IMR-90 (cell line): ENCODE data around the gene SSC4D. TPM values are rescaled to one million over a fixed set of nuclear protein-coding genes. Genes with fewer than 3 reads are reported as not detected.

Experiments used
- ATAC-seq: fragments of 200-7000 bp; cut with Tn5 transposase; 2 replicates; pipeline ENCODE4 v1.9.1; 2020; ENCODE audit warnings: low read depth, mild to moderate bottlenecking, moderate library complexity
- BruUV-seq: library from RNA; stranded (reverse); fragments of 400-500 nt; replicated peaks from 2 replicates; lab custom pipeline; 2021; lab: Mats Ljungman, UMichigan
- CTCF ChIA-PET: fragments of 300-600 bp; formaldehyde crosslinking; extraction: SDS; loops from one replicate; lab custom pipeline; 2021; ENCODE audit warnings: antibody characterized with exemption; lab: Yijun Ruan, JAX
- POLR2A ChIA-PET: fragments of 300-600 bp; sonication (Branson Sonifier 250); formaldehyde crosslinking; loops from one replicate; lab custom pipeline; 2022; ENCODE audit warnings: antibody characterized with exemption; ENCODE audit not compliant: unreplicated experiment; lab: Charles Lee
- DNase-seq: peaks from one replicate; pipeline ENCODE4 v3.0.0; 2013
- H2AFZ ChIP-seq: replicated peaks from 2 replicates; pipeline ENCODE3; 2013; ENCODE audit warnings: low read length, mild to moderate bottlenecking; ENCODE audit not compliant: poor library complexity
- H2AK5ac ChIP-seq: 2 replicates; pipeline ENCODE4 v1.6.1; 2013; ENCODE audit warnings: low read depth, low read length, inconsistent platforms
- H2AK9ac ChIP-seq: replicated peaks from 2 replicates; pipeline ENCODE3; 2013; ENCODE audit warnings: mild to moderate bottlenecking, low read depth, low read length, moderate library complexity; ENCODE audit not compliant: poor library complexity
- H2BK120ac ChIP-seq: 2 replicates; pipeline ENCODE4 v1.6.1; 2013; ENCODE audit warnings: low read depth, low read length, inconsistent platforms
- H2BK15ac ChIP-seq: 3 replicates; pipeline ENCODE4 v1.6.1; 2013; ENCODE audit warnings: low read depth, low read length, inconsistent platforms
- H2BK20ac ChIP-seq: 2 replicates; pipeline ENCODE4 v1.6.1; 2013; ENCODE audit warnings: low read depth, mild to moderate bottlenecking, inconsistent platforms, low read length, moderate library complexity
- H2BK5ac ChIP-seq: 2 replicates; pipeline ENCODE4 v1.6.1; 2013; ENCODE audit warnings: mild to moderate bottlenecking, low read depth, low read length, inconsistent platforms; ENCODE audit not compliant: poor library complexity, severe bottlenecking
- H3K14ac ChIP-seq: replicated peaks from 2 replicates; pipeline ENCODE4 v1.6.1; 2013; ENCODE audit warnings: low read depth, low read length, inconsistent platforms
- H3K18ac ChIP-seq: 2 replicates; pipeline ENCODE4 v1.6.1; 2013; ENCODE audit warnings: low read depth, low read length, control low read depth
- H3K23ac ChIP-seq: 2 replicates; pipeline ENCODE4 v1.6.1; 2013; ENCODE audit warnings: low read depth, low read length, inconsistent platforms
- H3K27ac ChIP-seq: 2 replicates; pipeline ENCODE4 v1.5.1; 2013; ENCODE audit warnings: mild to moderate bottlenecking, control low read depth, low read length; ENCODE audit not compliant: insufficient read depth
- H3K27me3 ChIP-seq: 2 replicates; pipeline ENCODE4 v1.6.1; 2013; ENCODE audit warnings: low read length; ENCODE audit not compliant: control insufficient read depth, insufficient read depth
- H3K36me3 ChIP-seq: 2 replicates; pipeline ENCODE4 v1.6.1; 2013; ENCODE audit warnings: low read length, mixed read lengths; ENCODE audit not compliant: control insufficient read depth, insufficient read depth
- H3K4ac ChIP-seq: 2 replicates; pipeline ENCODE4 v1.6.1; 2013; ENCODE audit warnings: low read depth, low read length, inconsistent platforms
- H3K4me1 ChIP-seq: 2 replicates; pipeline ENCODE4 v1.6.1; 2013; ENCODE audit warnings: low read length, mixed read lengths; ENCODE audit not compliant: control insufficient read depth, insufficient read depth
- H3K4me2 ChIP-seq: 2 replicates; pipeline ENCODE4 v1.6.1; 2013; ENCODE audit warnings: low read depth, mild to moderate bottlenecking, control low read depth, low read length, moderate library complexity
- H3K4me3 ChIP-seq: 2 replicates; pipeline ENCODE4 v1.5.1; 2013; ENCODE audit warnings: low read depth, mild to moderate bottlenecking, control low read depth, low read length, moderate library complexity; ENCODE audit not compliant: insufficient read depth
- H3K56ac ChIP-seq: 2 replicates; pipeline ENCODE4 v1.6.1; 2013; ENCODE audit warnings: low read length, inconsistent platforms; ENCODE audit not compliant: insufficient read depth; ENCODE audit errors: extremely low read depth
- H3K79me1 ChIP-seq, 2 experiments: 2 replicates each; pipeline ENCODE4 v1.6.1; 2013; ENCODE audit warnings: low read length in 2 of 2, inconsistent platforms in 1 of 2, low read depth in 1 of 2
- H3K9ac ChIP-seq: 2 replicates; pipeline ENCODE4 v1.6.1; 2013; ENCODE audit warnings: low read depth, low read length, control low read depth
- H3K9me1 ChIP-seq: 2 replicates; pipeline ENCODE4 v1.6.1; 2013; ENCODE audit warnings: low read length, inconsistent platforms; ENCODE audit not compliant: insufficient read depth
- H3K9me3 ChIP-seq: 2 replicates; pipeline ENCODE4 v1.6.1; 2013; ENCODE audit warnings: low read length; ENCODE audit not compliant: control insufficient read depth, insufficient read depth
- H4K20me1 ChIP-seq: 2 replicates; pipeline ENCODE4 v1.6.1; 2013; ENCODE audit warnings: low read length, inconsistent platforms; ENCODE audit not compliant: insufficient read depth
- H4K5ac ChIP-seq: 2 replicates; pipeline ENCODE4 v1.6.1; 2013; ENCODE audit warnings: mild to moderate bottlenecking, low read depth, low read length, control low read depth
- H4K8ac ChIP-seq, 2 experiments: 2 replicates each; pipeline ENCODE4 v1.6.1; 2013; ENCODE audit warnings: low read depth in 2 of 2, low read length in 2 of 2, control low read depth in 1 of 2, inconsistent platforms in 1 of 2
- H4K91ac ChIP-seq: 2 replicates; pipeline ENCODE4 v1.6.1; 2013; ENCODE audit warnings: low read depth, low read length, inconsistent platforms; ENCODE audit not compliant: insufficient read depth
- CTCF ChIP-seq: conservative IDR thresholded peaks from 2 replicates; pipeline ENCODE4 v1.5.1; 2012; ENCODE audit warnings: mild to moderate bottlenecking, low read depth, low read length, improper control_type of control experiment
- ELK1 ChIP-seq: fragments of 150-350 bp; IDR thresholded peaks from 2 replicates; pipeline ENCODE4 v1.6.1; 2016; ENCODE audit warnings: low read depth, mild to moderate bottlenecking, low read length, moderate library complexity, borderline replicate concordance
- FOS ChIP-seq: fragments of 150-350 bp; IDR thresholded peaks from 2 replicates; pipeline ENCODE4 v1.6.1; 2016; ENCODE audit warnings: low read depth, low read length
- MAZ ChIP-seq: IDR thresholded peaks from 2 replicates; pipeline ENCODE4 v1.6.1; 2012; ENCODE audit warnings: low read depth, mild to moderate bottlenecking, low read length, improper control_type of control experiment, moderate library complexity, borderline replicate concordance
- SMC3 ChIP-seq: fragments of 150-350 bp; IDR thresholded peaks from 2 replicates; pipeline ENCODE4 v1.6.1; 2016; ENCODE audit warnings: low read depth, mild to moderate bottlenecking, antibody characterized with exemption, low read length, moderate library complexity
- USF2 ChIP-seq: fragments of 150-350 bp; IDR thresholded peaks from 2 replicates; pipeline ENCODE4 v1.6.1; 2017; ENCODE audit warnings: mild to moderate bottlenecking, antibody characterized with exemption, low read length, low read depth
- WGBS, 2 experiments: methylation state at CpG; one replicate each; pipeline versions ENCODE4 v1.1.5 to v1.1.7; 2013; ENCODE audit warnings: missing lambda C conversion rate in 2 of 2; ENCODE audit not compliant: insufficient read length in 1 of 2; ENCODE audit errors: extremely low coverage in 2 of 2; 5-methylcytosine and 5-hydroxymethylcytosine counted together
- dilution Hi-C: fragments of 300-500 bp; cut with HindIII; formaldehyde crosslinking; loops from one replicate; pipeline ENCODE4 v1.14.3; 2018; ENCODE audit warnings: low sequenced_read_pairs; ENCODE audit not compliant: unreplicated experiment
- in situ Hi-C: fragments of 300-500 bp; cut with MboI; formaldehyde crosslinking; loops from 3 replicates; pipeline ENCODE4 v1.14.3; 2019; ENCODE audit warnings: low sequenced_read_pairs, inconsistent platforms, mixed read lengths
- intact Hi-C: fragments of 100-400 bp; cut with micrococcal nuclease; formaldehyde crosslinking; loops from 2 replicates; pipeline ENCODE4 v1.10.0; 2022
- polyA plus RNA-seq, 3 experiments: library from polyadenylated mRNA; depleted of rRNA; stranded (reverse); fragments of >200 nt; gene quantifications; 2 replicates each; pipeline ENCODE4 v1.2.3, GENCODE V29; 2012; ENCODE audit warnings: low replicate concordance in 1 of 3
- total RNA-seq: library from RNA; depleted of rRNA; stranded (reverse); fragments of >200 nt; gene quantifications from 2 replicates; pipeline ENCODE4 v1.2.3, GENCODE V29; 2012

SSC4D gene
- total and polyA plus RNA-seq, 2 of the 4 experiments (the other 2 are of a cell fraction) = 0.36 to 0.70 TPM

GRCh38 chr7:76352193-76352592 lies 57.3 kb downstream of the SSC4D start:
- no CpG with 5 or more reads among the region's 6 CpGs for WGBS, 2 experiments
- no peak overlapping the region for H4K5ac ChIP-seq
- peak; percentile 57 for ATAC-seq
- CTCF ChIA-PET = interaction anchor here (0.6 kb wide), 1 partner anchor 97 kb away, joined by 5 read pairs; no protein-coding TSS in a partner anchor
- peaks cover 38% of the 10 kb centered on the region for H3K36me3 ChIP-seq
- H2BK20ac ChIP-seq = no peak overlapping the region
- POLR2A ChIA-PET = interaction anchor here (0.5 kb wide), 1 partner anchor 15 kb away, joined by 3 read pairs; no protein-coding TSS in a partner anchor
- no peaks in the 10 kb centered on the region for H3K27me3 ChIP-seq
- no peak overlapping the region for H3K27ac ChIP-seq
- no peaks in the 10 kb centered on the region for H3K9me3 ChIP-seq
- H3K9ac ChIP-seq = no peak overlapping the region
- H3K4ac ChIP-seq = no peak overlapping the region
- H2AFZ ChIP-seq = no peak overlapping the region
- no peak overlapping the region for H2BK120ac ChIP-seq
- no peak overlapping the region for H4K8ac ChIP-seq
- 0 out of 2 replicates have a peak overlapping the region, but pooled peaks have one; percentile 8 for H3K23ac ChIP-seq
- dilution Hi-C loops = no loop called here
- H3K4me3 ChIP-seq = no peak overlapping the region
- H3K4me2 ChIP-seq = peak overlapping the region; percentile 9; the same call in 1 of the 2 replicates
- BruUV-seq = no TSS peak
- peaks cover 12% of the 10 kb centered on the region for H3K4me1 ChIP-seq
- H2AK5ac ChIP-seq = no peak overlapping the region
- H2BK5ac ChIP-seq = no peak overlapping the region
- intact Hi-C loops = no loop called here
- H3K14ac ChIP-seq = peak overlapping the region; percentile 64
- H3K56ac ChIP-seq = no peak overlapping the region
- H3K79me1 ChIP-seq = peaks cover 4 to 33% of the 10 kb centered on the region in 2 experiments; a peak in 3 of 4 replicates
- TF ChIP-seq USF2 (no peak), ELK1 (no peak), CTCF (no peak), MAZ (no peak), FOS (no peak), SMC3 (no peak)
- peaks cover 5% of the 10 kb centered on the region; the same call in 1 of the 2 replicates for H3K9me1 ChIP-seq
- DNase-seq = peak; percentile 56
- H2BK15ac ChIP-seq = no peak overlapping the region
- no peak overlapping the region for H3K18ac ChIP-seq
- peak overlapping the region; percentile 5 for H2AK9ac ChIP-seq
- H4K20me1 ChIP-seq = peaks cover 100% of the 10 kb centered on the region
- in situ Hi-C loops = no loop called here
- H4K91ac ChIP-seq = no peak overlapping the region
